ENCODE measurements around the gene HOXA6. TPM values are rescaled to one million over a fixed set of nuclear protein-coding genes. Genes with fewer than 3 reads are reported as not detected.

Gene HOXA6
- total RNA-seq, 1 experiment from 2014 or later = not detected

DNA sequence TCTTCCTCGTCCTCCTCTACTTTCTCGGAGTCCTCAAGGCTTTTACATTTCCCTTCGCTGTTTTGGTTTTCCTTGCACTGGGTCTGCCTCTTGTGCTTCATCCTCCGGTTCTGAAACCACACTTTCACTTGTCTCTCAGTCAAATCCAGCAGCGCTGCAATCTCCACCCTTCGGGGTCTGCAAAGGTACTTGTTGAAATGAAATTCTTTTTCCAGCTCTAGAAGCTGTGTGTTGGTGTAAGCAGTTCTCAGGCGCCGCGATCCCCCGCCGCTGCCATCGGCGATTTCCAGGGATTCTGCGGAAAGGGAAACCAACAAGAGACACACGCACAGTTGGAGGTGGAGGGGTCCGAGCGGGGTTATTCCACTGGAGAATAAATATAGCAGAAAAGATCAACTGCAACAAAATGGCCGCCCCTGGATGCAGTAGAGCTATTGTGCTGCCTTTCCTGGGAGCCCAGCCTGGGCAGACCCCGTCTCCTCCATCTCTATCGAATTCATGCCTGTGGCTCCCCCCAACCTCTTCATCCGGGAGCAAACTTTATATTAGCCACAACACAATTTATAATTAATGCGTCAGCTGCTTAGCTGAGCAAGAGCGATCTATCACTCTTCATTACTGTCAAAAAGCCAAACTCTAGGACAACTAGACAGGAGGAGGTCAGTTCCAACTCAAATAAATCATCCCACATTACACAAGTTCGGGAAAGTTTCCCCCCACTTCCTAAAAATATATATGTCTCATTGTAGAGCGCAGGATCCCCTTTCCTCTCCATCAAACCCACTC lies 46.2 kb downstream of the HOXA6 start:
- H3K79me1 ChIP-seq (ENCODE audit: insufficient read depth, low read depth, low read length, poor library complexity, severe bottlenecking) = no peaks in the 10 kb centered on the region
- H3T11ph ChIP-seq (ENCODE audit: low read length) = no peak overlapping the region
- peak overlapping the region; percentile 6 for H3K4me2 ChIP-seq (ENCODE audit: insufficient read depth, insufficient read length, low read length)
- no peak overlapping the region for H3K14ac ChIP-seq (ENCODE audit: insufficient read depth, low read length)
- H4K20me1 ChIP-seq (ENCODE audit: control insufficient read depth, insufficient read depth, insufficient read length) = peaks cover 2% of the 10 kb centered on the region
- WGBS (ENCODE audit: extremely low coverage, insufficient read length, low lambda C conversion rate) = no CpG with 5 or more reads among the region's 25 CpGs
- H4K5ac ChIP-seq (ENCODE audit: insufficient read length, low read depth, low read length) = no peak overlapping the region
- no peaks in the 10 kb centered on the region for H3K23me2 ChIP-seq (ENCODE audit: insufficient read length, low read depth, low read length, poor library complexity, severe bottlenecking)
- no peak overlapping the region for H2BK120ac ChIP-seq (ENCODE audit: low read depth, low read length, poor library complexity, severe bottlenecking)
- H3K79me2 ChIP-seq (ENCODE audit: insufficient read depth, low read length) = no peaks in the 10 kb centered on the region
- H3K4me3 Mint-ChIP-seq = peak overlapping the region in 1 of 2 experiments; percentile 58; a peak in 3 of 5 replicates
- no peak overlapping the region for H2AFZ ChIP-seq (ENCODE audit: low read length)
- no peak overlapping the region for H2BK20ac ChIP-seq (ENCODE audit: low read depth, low read length, poor library complexity, severe bottlenecking)
- H3K4me1 ChIP-seq (ENCODE audit: insufficient read depth, low read length) = no peaks in the 10 kb centered on the region
- DNase-seq = no peak
- no peak overlapping the region for H4K8ac ChIP-seq (replicated peaks; ENCODE audit: insufficient read length, low read depth, low read length)
- peaks cover 8 to 22% of the 10 kb centered on the region in 2 experiments for H3K9me3 Mint-ChIP-seq
- H2BK5ac ChIP-seq (ENCODE audit: insufficient read length, low read length) = no peak overlapping the region
- no peak overlapping the region for H2AK5ac ChIP-seq (ENCODE audit: insufficient read length, low read length)
- H3K27me3 ChIP-seq (ENCODE audit: insufficient read depth, low read length) = peaks cover 97% of the 10 kb centered on the region
- H3K4me1 Mint-ChIP-seq = peaks cover 21 to 54% of the 10 kb centered on the region in 2 experiments
- H4K91ac ChIP-seq (ENCODE audit: insufficient read length, low read depth, low read length) = no peak overlapping the region
- H3K18ac ChIP-seq (ENCODE audit: insufficient read length, low read depth, low read length) = no peak overlapping the region
- no peaks in the 10 kb centered on the region for H3K36me3 Mint-ChIP-seq (ENCODE audit: insufficient read depth in 1 of 3, low read depth in 3 of 3)
- no peaks in the 10 kb centered on the region for H3K9me3 ChIP-seq (ENCODE audit: control insufficient read depth, low read depth, low read length)
- H3K27ac ChIP-seq (ENCODE audit: insufficient read length, low read depth, low read length) = no peak overlapping the region
- no peak overlapping the region for H2BK12ac ChIP-seq (ENCODE audit: insufficient read length, low read depth, low read length)
- TF ChIP-seq, protein P1, sequence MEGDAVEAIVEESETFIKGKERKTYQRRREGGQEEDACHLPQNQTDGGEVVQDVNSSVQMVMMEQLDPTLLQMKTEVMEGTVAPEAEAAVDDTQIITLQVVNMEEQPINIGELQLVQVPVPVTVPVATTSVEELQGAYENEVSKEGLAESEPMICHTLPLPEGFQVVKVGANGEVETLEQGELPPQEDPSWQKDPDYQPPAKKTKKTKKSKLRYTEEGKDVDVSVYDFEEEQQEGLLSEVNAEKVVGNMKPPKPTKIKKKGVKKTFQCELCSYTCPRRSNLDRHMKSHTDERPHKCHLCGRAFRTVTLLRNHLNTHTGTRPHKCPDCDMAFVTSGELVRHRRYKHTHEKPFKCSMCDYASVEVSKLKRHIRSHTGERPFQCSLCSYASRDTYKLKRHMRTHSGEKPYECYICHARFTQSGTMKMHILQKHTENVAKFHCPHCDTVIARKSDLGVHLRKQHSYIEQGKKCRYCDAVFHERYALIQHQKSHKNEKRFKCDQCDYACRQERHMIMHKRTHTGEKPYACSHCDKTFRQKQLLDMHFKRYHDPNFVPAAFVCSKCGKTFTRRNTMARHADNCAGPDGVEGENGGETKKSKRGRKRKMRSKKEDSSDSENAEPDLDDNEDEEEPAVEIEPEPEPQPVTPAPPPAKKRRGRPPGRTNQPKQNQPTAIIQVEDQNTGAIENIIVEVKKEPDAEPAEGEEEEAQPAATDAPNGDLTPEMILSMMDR (conservative IDR thresholded peaks at IDR 0.05) = no peak
- H3K56ac ChIP-seq (ENCODE audit: insufficient read length, low read depth, low read length) = no peak overlapping the region
- no peak overlapping the region for H3K4ac ChIP-seq (ENCODE audit: low read depth, low read length)
- no peak overlapping the region for H3K23ac ChIP-seq (ENCODE audit: insufficient read length, low read depth, low read length)
- H2BK15ac ChIP-seq (ENCODE audit: low read depth, low read length) = no peak overlapping the region
- peaks cover 100% of the 10 kb centered on the region for H3K27me3 Mint-ChIP-seq (ENCODE audit: low read depth)
- no peak overlapping the region for H3K9ac ChIP-seq (ENCODE audit: extremely low read depth, insufficient read length, low read length)
- H3K27ac Mint-ChIP-seq = no peak overlapping the region

Measured in H9 (cell line).